Measurements from ENCODE around the gene RORB.

Gene RORB

DNA sequence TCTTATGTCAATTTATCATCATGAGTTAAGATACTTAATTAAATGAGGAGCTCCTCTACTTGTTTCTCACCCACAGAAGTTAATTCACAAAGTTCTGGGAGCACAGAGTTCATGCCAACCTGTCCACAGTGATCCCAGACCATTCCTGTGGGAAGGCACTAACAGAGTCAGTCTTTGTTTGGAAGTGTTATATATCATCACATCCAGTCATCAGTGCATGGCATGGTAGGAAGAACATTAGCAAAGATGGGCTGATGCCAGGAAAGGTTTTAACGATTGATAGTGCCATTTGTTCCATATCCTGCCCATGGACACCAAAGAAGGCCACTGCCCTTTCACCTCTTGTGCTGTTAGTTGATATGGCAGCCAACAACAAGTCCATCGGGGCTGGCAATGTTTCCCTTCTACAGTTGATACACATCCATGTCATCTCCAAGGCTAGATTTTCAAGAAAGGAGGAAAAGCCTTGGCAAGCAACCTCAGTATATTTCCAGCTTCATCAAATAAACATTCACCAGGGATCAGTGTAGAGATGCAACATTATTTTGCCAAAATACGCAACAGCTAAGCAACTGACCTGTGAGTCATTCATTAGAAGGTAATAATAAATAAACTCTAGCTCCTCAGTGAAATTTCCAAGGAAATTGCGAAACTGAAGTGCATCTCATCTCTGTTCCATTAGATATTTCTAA, 169.6 kb downstream of the RORB start:
- H3K4me1 ChIP-seq (ENCODE audit: insufficient read depth, low read length), result no peaks in the 10 kb centered on the region
- H3K27ac ChIP-seq (ENCODE audit: low read length), result no peak overlapping the region
- H3K27me3 ChIP-seq (ENCODE audit: insufficient read depth, low read length), result no peaks in the 10 kb centered on the region
- H3K9me3 ChIP-seq (ENCODE audit: insufficient read depth, low read depth, low read length), result no peaks in the 10 kb centered on the region
- no peaks in the 10 kb centered on the region for H3K36me3 ChIP-seq (ENCODE audit: insufficient read depth, low read depth, low read length)
- H3K4me3 ChIP-seq (ENCODE audit: low read length), result no peak overlapping the region
- no peak overlapping the region for H3K9ac ChIP-seq (ENCODE audit: low read depth, low read length)

GRCh38 chr9:74672237-74672636, 175.1 kb downstream of the RORB start:
- Histone ChIP-seq H3K9me3 (ENCODE audit: insufficient read depth, low read depth, low read length) (no peaks in the 10 kb centered on the region), H3K27me3 (ENCODE audit: insufficient read depth, low read length) (no peaks in the 10 kb centered on the region), H3K36me3 (ENCODE audit: insufficient read depth, low read depth, low read length) (no peaks in the 10 kb centered on the region), H3K4me3 (ENCODE audit: low read length) (no peak overlapping the region), H3K27ac (ENCODE audit: low read length) (no peak overlapping the region), H3K4me1 (ENCODE audit: insufficient read depth, low read length) (no peaks in the 10 kb centered on the region; the same call in 1 of the 2 replicates), H3K9ac (ENCODE audit: low read depth, low read length) (no peak overlapping the region)

DNA sequence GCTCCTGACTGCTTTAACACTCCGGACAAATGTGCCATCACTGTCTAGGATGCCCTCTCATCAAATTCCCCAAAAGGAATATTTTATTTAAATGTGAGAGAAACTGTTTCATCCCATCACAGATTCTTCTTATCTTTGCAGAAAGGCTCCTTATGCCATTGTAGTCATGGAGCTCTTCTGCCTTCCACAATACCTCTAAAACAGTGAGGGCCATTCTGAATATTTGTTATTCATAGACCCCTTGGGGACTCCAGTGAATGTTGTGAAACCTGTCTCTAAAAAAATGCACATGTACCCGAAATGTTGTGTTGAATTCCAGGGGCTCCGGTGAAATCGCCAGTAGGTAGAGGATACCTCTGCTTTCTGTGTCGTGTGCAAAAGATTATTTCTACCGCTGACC, 176.9 kb downstream of the RORB start:
- no peak overlapping the region for H3K4me3 ChIP-seq (ENCODE audit: low read length)
- no peaks in the 10 kb centered on the region; the same call in 1 of the 2 replicates for H3K4me1 ChIP-seq (ENCODE audit: insufficient read depth, low read length)
- no peaks in the 10 kb centered on the region for H3K36me3 ChIP-seq (ENCODE audit: insufficient read depth, low read depth, low read length)
- H3K27me3 ChIP-seq (ENCODE audit: insufficient read depth, low read length), result no peaks in the 10 kb centered on the region
- no peak overlapping the region for H3K9ac ChIP-seq (ENCODE audit: low read depth, low read length)
- no peak overlapping the region for H3K27ac ChIP-seq (ENCODE audit: low read length)
- no peaks in the 10 kb centered on the region for H3K9me3 ChIP-seq (ENCODE audit: insufficient read depth, low read depth, low read length)

DNA sequence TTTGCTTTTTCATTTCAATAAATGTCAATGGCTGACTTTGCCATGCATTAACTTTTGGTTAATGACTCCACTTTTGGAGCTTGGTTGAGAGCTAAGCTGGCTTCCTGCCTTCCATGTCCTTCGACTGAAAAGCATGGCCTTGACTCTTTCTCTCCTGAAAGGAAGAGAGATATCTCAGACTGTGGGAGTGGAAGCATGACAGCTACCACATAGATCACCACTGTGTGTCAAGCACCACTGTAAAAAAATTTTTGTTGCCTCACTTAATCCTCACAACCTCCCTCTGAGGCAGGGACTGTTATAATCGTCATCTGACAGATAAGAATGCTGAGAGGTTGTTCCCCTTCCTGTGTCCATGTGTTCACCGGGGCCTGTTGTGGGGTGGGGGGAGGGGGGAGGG, 184.8 kb downstream of the RORB start:
- Histone ChIP-seq H3K9ac (ENCODE audit: low read depth, low read length) (no peak overlapping the region), H3K27ac (ENCODE audit: low read length) (no peak overlapping the region), H3K27me3 (ENCODE audit: insufficient read depth, low read length) (no peaks in the 10 kb centered on the region), H3K9me3 (ENCODE audit: insufficient read depth, low read depth, low read length) (no peaks in the 10 kb centered on the region), H3K4me1 (ENCODE audit: insufficient read depth, low read length) (peaks cover 3% of the 10 kb centered on the region; the same call in 1 of the 2 replicates), H3K36me3 (ENCODE audit: insufficient read depth, low read depth, low read length) (no peaks in the 10 kb centered on the region), H3K4me3 (ENCODE audit: low read length) (no peak overlapping the region)

- Histone ChIP-seq H3K27me3 (ENCODE audit: insufficient read depth, low read length) (no peaks in the 10 kb centered on the region), H3K36me3 (ENCODE audit: insufficient read depth, low read depth, low read length) (no peaks in the 10 kb centered on the region)
Measured at GRCh38 chr9:74683322-74683721, 186.2 kb downstream of the RORB start.

GRCh38 chr9:74691058-74691457, 193.9 kb downstream of the RORB start:
- H3K27me3 ChIP-seq (ENCODE audit: insufficient read depth, low read length), result no peaks in the 10 kb centered on the region
- H3K36me3 ChIP-seq (ENCODE audit: insufficient read depth, low read depth, low read length), result no peaks in the 10 kb centered on the region
- H3K9ac ChIP-seq (ENCODE audit: low read depth, low read length), result no peak overlapping the region
- H3K4me1 ChIP-seq (ENCODE audit: insufficient read depth, low read length), result no peaks in the 10 kb centered on the region
- no peak overlapping the region for H3K27ac ChIP-seq (ENCODE audit: low read length)
- H3K4me3 ChIP-seq (ENCODE audit: low read length), result no peak overlapping the region
- H3K9me3 ChIP-seq (ENCODE audit: insufficient read depth, low read depth, low read length), result no peaks in the 10 kb centered on the region

More at GRCh38 chr9:74683322-74683721, 186.2 kb downstream of the RORB start:
- no peak overlapping the region for H3K9ac ChIP-seq (ENCODE audit: low read depth, low read length)
- no peaks in the 10 kb centered on the region for H3K9me3 ChIP-seq (ENCODE audit: insufficient read depth, low read depth, low read length)
- H3K4me3 ChIP-seq (ENCODE audit: low read length), result no peak overlapping the region
- peaks cover 3% of the 10 kb centered on the region; the same call in 1 of the 2 replicates for H3K4me1 ChIP-seq (ENCODE audit: insufficient read depth, low read length)
- no peak overlapping the region for H3K27ac ChIP-seq (ENCODE audit: low read length)

DNA sequence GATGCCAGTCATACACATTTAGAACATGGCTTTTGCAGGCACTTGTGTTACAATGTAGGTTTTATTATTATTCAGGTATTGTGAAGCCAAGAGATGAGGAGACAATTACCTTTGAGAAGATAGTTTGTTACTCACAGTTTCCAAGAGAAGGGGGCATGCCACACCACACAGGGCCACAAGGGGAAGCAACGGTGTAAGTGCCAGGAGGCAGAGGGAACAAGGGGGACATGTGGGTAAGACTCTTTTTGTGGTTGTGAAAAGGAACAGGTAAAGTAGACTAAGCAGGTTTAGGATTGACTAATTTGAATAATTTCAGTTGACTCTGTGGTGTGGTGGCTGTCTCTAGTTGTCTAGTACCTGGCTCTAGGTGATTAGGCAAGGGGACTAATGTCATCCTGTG, 199.4 kb downstream of the RORB start:
- no peak overlapping the region for H3K4me3 ChIP-seq (ENCODE audit: low read length)
- H3K27ac ChIP-seq (ENCODE audit: low read length), result no peak overlapping the region
- H3K27me3 ChIP-seq (ENCODE audit: insufficient read depth, low read length), result no peaks in the 10 kb centered on the region
- no peak overlapping the region for H3K9ac ChIP-seq (ENCODE audit: low read depth, low read length)
- H3K36me3 ChIP-seq (ENCODE audit: insufficient read depth, low read depth, low read length), result no peaks in the 10 kb centered on the region
- H3K4me1 ChIP-seq (ENCODE audit: insufficient read depth, low read length), result no peaks in the 10 kb centered on the region
- H3K9me3 ChIP-seq (ENCODE audit: insufficient read depth, low read depth, low read length), result no peaks in the 10 kb centered on the region

GRCh38 chr9:74697535-74697934, 200.4 kb downstream of the RORB start:
- Histone ChIP-seq H3K36me3 (ENCODE audit: insufficient read depth, low read depth, low read length) (no peaks in the 10 kb centered on the region), H3K9ac (ENCODE audit: low read depth, low read length) (no peak overlapping the region), H3K27ac (ENCODE audit: low read length) (no peak overlapping the region), H3K9me3 (ENCODE audit: insufficient read depth, low read depth, low read length) (no peaks in the 10 kb centered on the region), H3K4me3 (ENCODE audit: low read length) (no peak overlapping the region), H3K27me3 (ENCODE audit: insufficient read depth, low read length) (no peaks in the 10 kb centered on the region), H3K4me1 (ENCODE audit: insufficient read depth, low read length) (no peaks in the 10 kb centered on the region)

GRCh38 chr9:74711341-74711740, 214.2 kb downstream of the RORB start:
- Histone ChIP-seq H3K27ac (ENCODE audit: low read length) (no peak overlapping the region), H3K4me3 (ENCODE audit: low read length) (no peak overlapping the region), H3K9ac (ENCODE audit: low read depth, low read length) (no peak overlapping the region), H3K27me3 (ENCODE audit: insufficient read depth, low read length) (no peaks in the 10 kb centered on the region), H3K36me3 (ENCODE audit: insufficient read depth, low read depth, low read length) (no peaks in the 10 kb centered on the region), H3K4me1 (ENCODE audit: insufficient read depth, low read length) (no peaks in the 10 kb centered on the region), H3K9me3 (ENCODE audit: insufficient read depth, low read depth, low read length) (no peaks in the 10 kb centered on the region)

- Histone ChIP-seq H3K27ac (ENCODE audit: low read length) (no peak overlapping the region), H3K4me3 (ENCODE audit: low read length) (no peak overlapping the region), H3K27me3 (ENCODE audit: insufficient read depth, low read length) (no peaks in the 10 kb centered on the region), H3K9ac (ENCODE audit: low read depth, low read length) (no peak overlapping the region), H3K9me3 (ENCODE audit: insufficient read depth, low read depth, low read length) (no peaks in the 10 kb centered on the region), H3K4me1 (ENCODE audit: insufficient read depth, low read length) (no peaks in the 10 kb centered on the region), H3K36me3 (ENCODE audit: insufficient read depth, low read depth, low read length) (no peaks in the 10 kb centered on the region)
Measured at GRCh38 chr9:74718709-74719108, 221.6 kb downstream of the RORB start.

DNA sequence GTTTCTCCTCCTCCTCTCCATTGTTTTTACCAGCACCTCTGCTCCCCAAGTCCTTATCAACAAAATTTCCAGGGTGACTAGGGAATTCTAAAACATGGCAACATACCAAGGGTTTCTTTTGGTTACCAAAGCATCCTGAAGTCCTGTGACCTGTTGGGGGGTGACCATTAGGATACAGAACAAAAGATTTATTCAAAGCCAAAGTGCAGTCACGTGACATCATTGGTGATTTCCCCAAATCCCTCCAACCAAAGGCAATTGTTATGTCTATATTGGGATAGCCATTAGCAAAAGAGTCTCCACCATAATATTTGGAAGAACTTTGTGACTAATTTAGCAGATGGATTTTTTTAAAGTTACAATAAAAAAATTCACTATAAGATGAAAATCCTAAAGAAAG, 222.2 kb downstream of the RORB start:
- no peak overlapping the region for H3K9ac ChIP-seq (ENCODE audit: low read depth, low read length)
- no peak overlapping the region for H3K27ac ChIP-seq (ENCODE audit: low read length)
- no peaks in the 10 kb centered on the region for H3K4me1 ChIP-seq (ENCODE audit: insufficient read depth, low read length)
- H3K9me3 ChIP-seq (ENCODE audit: insufficient read depth, low read depth, low read length), result no peaks in the 10 kb centered on the region
- no peaks in the 10 kb centered on the region for H3K36me3 ChIP-seq (ENCODE audit: insufficient read depth, low read depth, low read length)
- no peak overlapping the region for H3K4me3 ChIP-seq (ENCODE audit: low read length)
- H3K27me3 ChIP-seq (ENCODE audit: insufficient read depth, low read length), result no peaks in the 10 kb centered on the region

GRCh38 chr9:74721696-74722660, 224.8 kb downstream of the RORB start:
- no peak overlapping the region for H3K4me3 ChIP-seq (ENCODE audit: low read length)
- no peak overlapping the region for H3K9ac ChIP-seq (ENCODE audit: low read depth, low read length)
- H3K36me3 ChIP-seq (ENCODE audit: insufficient read depth, low read depth, low read length), result no peaks in the 10 kb centered on the region
- no peaks in the 10 kb centered on the region for H3K9me3 ChIP-seq (ENCODE audit: insufficient read depth, low read depth, low read length)
- H3K4me1 ChIP-seq (ENCODE audit: insufficient read depth, low read length), result no peaks in the 10 kb centered on the region
- no peaks in the 10 kb centered on the region for H3K27me3 ChIP-seq (ENCODE audit: insufficient read depth, low read length)
- H3K27ac ChIP-seq (ENCODE audit: low read length), result no peak overlapping the region

Measured in iPS-20b (cell line).